ENCODE data around the gene ENAH.

Gene ENAH

GRCh38 chr1:225544263-225544662 is 108.7 kb downstream of the ENAH start:
- no peak for TF ChIP-seq CTCF (conservative IDR thresholded peaks at IDR 0.05; ENCODE audit: low read depth, low read length)
- no peak overlapping the region for H3K4me3 ChIP-seq (ENCODE audit: low read length)
- DNase-seq (ENCODE audit: low read depth) = no peak

GRCh38 chr1:225543350-225543749 is 109.6 kb downstream of the ENAH start:
- TF ChIP-seq CTCF (conservative IDR thresholded peaks at IDR 0.05; ENCODE audit: low read depth, low read length) = no peak
- no peak overlapping the region for H3K4me3 ChIP-seq (ENCODE audit: low read length)
- DNase-seq (ENCODE audit: low read depth) = no peak

GRCh38 chr1:225541383-225541782 is 111.5 kb downstream of the ENAH start:
- H3K4me3 ChIP-seq (ENCODE audit: low read length) = no peak overlapping the region
- DNase-seq (ENCODE audit: low read depth) = no peak
- TF ChIP-seq CTCF (conservative IDR thresholded peaks at IDR 0.05; ENCODE audit: low read depth, low read length) = no peak

GRCh38 chr1:225539575-225539974 is 113.3 kb downstream of the ENAH start:
- TF ChIP-seq CTCF (conservative IDR thresholded peaks at IDR 0.05; ENCODE audit: low read depth, low read length) = no peak
- no peak overlapping the region for H3K4me3 ChIP-seq (ENCODE audit: low read length)
- DNase-seq (ENCODE audit: low read depth) = no peak

- no peak overlapping the region for H3K4me3 ChIP-seq (ENCODE audit: low read length)
- no peak for DNase-seq (ENCODE audit: low read depth)
- TF ChIP-seq CTCF (conservative IDR thresholded peaks at IDR 0.05; ENCODE audit: low read depth, low read length) = no peak
Measured at GRCh38 chr1:225539069-225539468, 113.9 kb downstream of the ENAH start.

- no peak for DNase-seq (ENCODE audit: low read depth)
- H3K4me3 ChIP-seq (ENCODE audit: low read length) = no peak overlapping the region
- no peak for TF ChIP-seq CTCF (conservative IDR thresholded peaks at IDR 0.05; ENCODE audit: low read depth, low read length)
Measured at GRCh38 chr1:225537554-225538251, 115.2 kb downstream of the ENAH start.

- TF ChIP-seq CTCF (conservative IDR thresholded peaks at IDR 0.05; ENCODE audit: low read depth, low read length) = no peak
- no peak for DNase-seq (ENCODE audit: low read depth)
- no peak overlapping the region for H3K4me3 ChIP-seq (ENCODE audit: low read length)
Measured at GRCh38 chr1:225535280-225535679, 117.6 kb downstream of the ENAH start.
